GM19324 (cell line): ENCODE results near the gene OR9A2.

Experiments
- ATAC-seq: cut with Tn5 transposase; IDR thresholded peaks from one replicate; pipeline ENCODE4 v1.9.1; 2021; ENCODE audit warnings: mild to moderate bottlenecking, moderate library complexity; ENCODE audit not compliant: unreplicated experiment, low FRiP score

The OR9A2 gene

GRCh38 chr7:143023047-143023446, 3.9 kb downstream of the OR9A2 start:
- no peak for ATAC-seq

- no peak for ATAC-seq
Observed at GRCh38 chr7:143018931-143019330, 8.0 kb downstream of the OR9A2 start.

GRCh38 chr7:143016996-143017395, 9.9 kb downstream of the OR9A2 start:
- ATAC-seq = no peak

GRCh38 chr7:143015926-143016490, 10.9 kb downstream of the OR9A2 start:
- no peak for ATAC-seq

GRCh38 chr7:143015084-143015483, 11.8 kb downstream of the OR9A2 start:
- ATAC-seq = peak; percentile 66

- ATAC-seq = no peak
Observed at GRCh38 chr7:143013893-143014292, 13.0 kb downstream of the OR9A2 start.

- ATAC-seq = no peak
Observed at GRCh38 chr7:143013473-143013872, 13.5 kb downstream of the OR9A2 start.

- ATAC-seq = no peak
Observed at GRCh38 chr7:143012409-143012808, 14.5 kb downstream of the OR9A2 start.

GRCh38 chr7:143012001-143012400, 14.9 kb downstream of the OR9A2 start:
- ATAC-seq = no peak

- peak; percentile 81 for ATAC-seq
Observed at GRCh38 chr7:143008007-143008901, 18.7 kb downstream of the OR9A2 start.

GRCh38 chr7:143005632-143006260, 21.2 kb downstream of the OR9A2 start:
- ATAC-seq = no peak

- ATAC-seq = no peak
Observed at GRCh38 chr7:143003393-143004051, 23.4 kb downstream of the OR9A2 start.

- ATAC-seq = no peak
Observed at GRCh38 chr7:143002898-143003297, 24.0 kb downstream of the OR9A2 start.

GRCh38 chr7:143002106-143002505, 24.8 kb downstream of the OR9A2 start:
- ATAC-seq = no peak

- no peak for ATAC-seq
Observed at GRCh38 chr7:143000648-143001047, 26.3 kb downstream of the OR9A2 start.

GRCh38 chr7:142999793-143000192, 27.1 kb downstream of the OR9A2 start:
- ATAC-seq = no peak

- ATAC-seq = no peak
Observed at GRCh38 chr7:142998966-142999365, 28.0 kb downstream of the OR9A2 start.

GRCh38 chr7:142997456-142997989, 29.4 kb downstream of the OR9A2 start:
- no peak for ATAC-seq

- ATAC-seq = no peak
Observed at GRCh38 chr7:142992427-142992826, 34.5 kb downstream of the OR9A2 start.

GRCh38 chr7:142984297-142984696, 42.6 kb downstream of the OR9A2 start:
- no peak for ATAC-seq

- no peak for ATAC-seq
Observed at GRCh38 chr7:142983825-142984224, 43.1 kb downstream of the OR9A2 start.
